Right kidney (tissue), 1 donor: ENCODE data around the gene MITD1.
"Not testable (repeated sequence)": the region's sequence is repeated elsewhere in the genome, so short reads cannot be mapped to it uniquely, and the experiment has no call there.

Source experiments
- DNase-seq: peaks from one replicate; pipeline ENCODE4 v3.0.0-alpha.2; 2016

MITD1 gene

GRCh38 chr2:99156891-99157290 is 24.0 kb downstream of the MITD1 start:
- DNase-seq = no peak

- DNase-seq = peak; percentile 94
Measured at GRCh38 chr2:99154643-99155536, 26.0 kb downstream of the MITD1 start, which contains the start of the genes LIPT1 and TSGA10. Gene LIPT1 (plus strand): TSS chr2:99154967. CDS start chr2:99161958, 6,991 bp downstream. Gene TSGA10 (minus strand): TSS chr2:99154942. CDS start chr2:99109439, 45,503 bp downstream.

- no peak for DNase-seq
Measured at GRCh38 chr2:99153921-99154604, 26.8 kb downstream of the MITD1 start.

GRCh38 chr2:99152199-99152895 is 28.5 kb downstream of the MITD1 start:
- DNase-seq = peak; percentile 36

GRCh38 chr2:99150706-99151105 is 30.2 kb downstream of the MITD1 start:
- no peak for DNase-seq

- DNase-seq = peak; percentile 98
Measured at GRCh38 chr2:99141110-99142108, 39.4 kb downstream of the MITD1 start, which contains the start of gene C2orf15. Gene C2orf15 (plus strand): TSS chr2:99141707. CDS start chr2:99150559, 8,852 bp downstream.

- peak; percentile 94 for DNase-seq
Measured at GRCh38 chr2:99140860-99141109, 40.1 kb downstream of the MITD1 start.

- peak; percentile 12 for DNase-seq
Measured at GRCh38 chr2:99140056-99140859, 40.6 kb downstream of the MITD1 start.

GRCh38 chr2:99139003-99139402 is 41.9 kb downstream of the MITD1 start:
- no peak for DNase-seq

GRCh38 chr2:99135044-99135556 is 45.8 kb downstream of the MITD1 start:
- not testable (repeated sequence) for DNase-seq

GRCh38 chr2:99127981-99128380 is 52.9 kb downstream of the MITD1 start:
- DNase-seq = no peak
